Loucy (cell line): ENCODE data around the gene MAP1B.
A peak's percentile ranks its signal among the peaks of the same experiment; 100 is the strongest.

Experiments used
- H2AFZ ChIP-seq: fragments of 200-600 bp; sonication (generic); 2 replicates; pipeline ENCODE4 v1.6.0; 2016; ENCODE audit warnings: antibody characterized with exemption, mild to moderate bottlenecking, low read length, moderate library complexity
- H3F3A ChIP-seq: fragments of 200-600 bp; 2 replicates; pipeline ENCODE4 v1.6.0; 2016; ENCODE audit warnings: antibody characterized with exemption, low read depth, mild to moderate bottlenecking
- H3K27me3 ChIP-seq: fragments of 200-600 bp; sonication (generic); 2 replicates; pipeline ENCODE4 v1.6.1; 2014; ENCODE audit warnings: low read length, mild to moderate bottlenecking; ENCODE audit not compliant: insufficient read depth, poor library complexity, severe bottlenecking
- H3K36me3 ChIP-seq: fragments of 200-600 bp; sonication (generic); 2 replicates; pipeline ENCODE4 v1.6.1; 2016; ENCODE audit warnings: low read length; ENCODE audit not compliant: insufficient read depth
- H3K4me1 ChIP-seq: fragments of 200-600 bp; sonication (generic); 2 replicates; pipeline ENCODE4 v1.5.1; 2014; ENCODE audit warnings: low read length, mild to moderate bottlenecking; ENCODE audit not compliant: insufficient read depth, poor library complexity, severe bottlenecking
- H3K4me2 ChIP-seq: fragments of 200-600 bp; sonication (generic); 2 replicates; pipeline ENCODE4 v1.6.0; 2014; ENCODE audit warnings: antibody characterized with exemption, low read length, low read depth, mild to moderate bottlenecking; ENCODE audit not compliant: poor library complexity, severe bottlenecking
- H3K4me3 ChIP-seq: fragments of 200-600 bp; sonication (generic); 2 replicates; pipeline ENCODE4 v1.5.1; 2014; ENCODE audit warnings: low read length, mild to moderate bottlenecking, mixed read lengths; ENCODE audit not compliant: poor library complexity, severe bottlenecking
- H3K79me2 ChIP-seq: fragments of 200-600 bp; sonication (generic); 2 replicates; pipeline ENCODE4 v1.6.1; 2014; ENCODE audit warnings: low read length; ENCODE audit not compliant: insufficient read depth
- H3K9ac ChIP-seq: fragments of 200-600 bp; sonication (generic); 2 replicates; pipeline ENCODE4 v1.6.0; 2014; ENCODE audit warnings: mild to moderate bottlenecking, low read depth, low read length, moderate library complexity; ENCODE audit not compliant: poor library complexity, severe bottlenecking
- H3K9me2 ChIP-seq: fragments of 200-600 bp; sonication (generic); replicated peaks from 2 replicates; pipeline ENCODE4 v1.6.1; 2016; ENCODE audit warnings: low read depth, low read length, mixed read lengths
- H3K9me3 ChIP-seq: fragments of 200-600 bp; sonication (generic); 2 replicates; pipeline ENCODE4 v1.6.1; 2014; ENCODE audit warnings: mild to moderate bottlenecking, antibody characterized with exemption, low read length, low read depth; ENCODE audit not compliant: insufficient read depth
- H4K20me1 ChIP-seq: fragments of 200-600 bp; sonication (generic); 2 replicates; pipeline ENCODE4 v1.6.0; 2014; ENCODE audit warnings: antibody characterized with exemption, low read length, mild to moderate bottlenecking; ENCODE audit not compliant: insufficient read depth, poor library complexity, severe bottlenecking
- EZH2phosphoT487 ChIP-seq: fragments of 200-600 bp; IDR thresholded peaks from 2 replicates; pipeline ENCODE4 v1.6.1; 2018; ENCODE audit warnings: antibody characterized with exemption, mild to moderate bottlenecking, moderate library complexity, borderline replicate concordance
- TF ChIP-seq, protein P1 (sequence below): fragments of 200-600 bp; sonication (generic); conservative IDR thresholded peaks from 2 replicates; pipeline ENCODE4 v1.5.1; 2014; ENCODE audit warnings: mild to moderate bottlenecking, antibody characterized with exemption, low read length

The MAP1B gene

DNA sequence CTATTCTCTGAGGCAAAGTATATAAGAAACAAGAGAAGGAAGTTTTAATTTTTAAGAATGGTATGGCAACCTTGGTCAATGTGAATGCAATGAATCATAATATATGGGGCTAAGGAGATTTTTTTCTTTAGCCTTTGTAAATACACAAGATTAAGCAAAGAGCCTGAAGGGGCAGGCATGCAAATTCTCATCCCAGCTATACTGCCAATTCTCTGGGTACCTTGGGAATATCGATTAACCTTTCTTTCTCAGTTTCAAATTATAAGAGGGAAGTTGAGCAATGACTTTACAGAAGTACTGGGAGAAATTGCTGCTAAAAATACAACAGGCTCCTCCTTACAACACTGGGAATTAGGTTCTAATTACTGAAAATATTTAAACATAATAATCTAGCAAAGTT is 115.2 kb downstream of the MAP1B start:
- no peak overlapping the region for H3K4me2 ChIP-seq
- H3K36me3 ChIP-seq = peaks cover 84% of the 10 kb centered on the region
- H4K20me1 ChIP-seq = peaks cover 4% of the 10 kb centered on the region

DNA sequence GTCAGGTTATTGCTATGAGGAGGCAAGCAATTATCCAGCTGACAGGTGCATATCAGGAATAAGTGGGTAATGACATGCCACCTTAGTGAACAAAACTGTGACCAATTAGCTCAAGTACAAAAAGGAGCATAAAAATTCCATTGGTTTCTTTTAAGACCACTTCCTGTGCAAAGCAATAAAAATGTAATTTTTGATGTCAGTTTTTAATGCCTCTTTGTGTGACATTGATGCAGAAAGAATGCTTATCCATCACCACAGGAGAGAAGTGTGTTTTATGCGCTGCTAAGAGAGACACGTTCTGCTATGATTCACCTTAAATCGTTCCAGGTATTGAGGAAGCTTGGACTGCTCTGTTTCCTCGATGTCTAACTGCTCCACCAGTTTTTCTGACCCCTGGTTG is 116.1 kb downstream of the MAP1B start:
- H3K4me1 ChIP-seq = peaks cover 48% of the 10 kb centered on the region
- H3K36me3 ChIP-seq = peaks cover 78% of the 10 kb centered on the region
- H3F3A ChIP-seq = no peaks in the 10 kb centered on the region
- H3K79me2 ChIP-seq = no peaks in the 10 kb centered on the region
- H3K9me3 ChIP-seq = no peaks in the 10 kb centered on the region
- H3K27me3 ChIP-seq = no peaks in the 10 kb centered on the region
- H3K4me3 ChIP-seq = no peak overlapping the region
- no peak overlapping the region for H3K9ac ChIP-seq
- TF ChIP-seq, protein P1, sequence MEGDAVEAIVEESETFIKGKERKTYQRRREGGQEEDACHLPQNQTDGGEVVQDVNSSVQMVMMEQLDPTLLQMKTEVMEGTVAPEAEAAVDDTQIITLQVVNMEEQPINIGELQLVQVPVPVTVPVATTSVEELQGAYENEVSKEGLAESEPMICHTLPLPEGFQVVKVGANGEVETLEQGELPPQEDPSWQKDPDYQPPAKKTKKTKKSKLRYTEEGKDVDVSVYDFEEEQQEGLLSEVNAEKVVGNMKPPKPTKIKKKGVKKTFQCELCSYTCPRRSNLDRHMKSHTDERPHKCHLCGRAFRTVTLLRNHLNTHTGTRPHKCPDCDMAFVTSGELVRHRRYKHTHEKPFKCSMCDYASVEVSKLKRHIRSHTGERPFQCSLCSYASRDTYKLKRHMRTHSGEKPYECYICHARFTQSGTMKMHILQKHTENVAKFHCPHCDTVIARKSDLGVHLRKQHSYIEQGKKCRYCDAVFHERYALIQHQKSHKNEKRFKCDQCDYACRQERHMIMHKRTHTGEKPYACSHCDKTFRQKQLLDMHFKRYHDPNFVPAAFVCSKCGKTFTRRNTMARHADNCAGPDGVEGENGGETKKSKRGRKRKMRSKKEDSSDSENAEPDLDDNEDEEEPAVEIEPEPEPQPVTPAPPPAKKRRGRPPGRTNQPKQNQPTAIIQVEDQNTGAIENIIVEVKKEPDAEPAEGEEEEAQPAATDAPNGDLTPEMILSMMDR = no peak
- no peak for TF ChIP-seq EZH2phosphoT487
- H3K4me2 ChIP-seq = peak overlapping the region; percentile 50
- H3K9me2 ChIP-seq = no peaks in the 10 kb centered on the region
- peaks cover 11% of the 10 kb centered on the region for H4K20me1 ChIP-seq
- no peak overlapping the region for H2AFZ ChIP-seq

More for the DNA sequence above, 115.2 kb downstream of the MAP1B start:
- Histone ChIP-seq H3K27me3 (no peaks in the 10 kb centered on the region), H3K9me3 (no peaks in the 10 kb centered on the region), H3K79me2 (no peaks in the 10 kb centered on the region), H2AFZ (no peak overlapping the region), H3K4me3 (no peak overlapping the region), H3K9me2 (no peaks in the 10 kb centered on the region), H3K4me1 (peaks cover 46% of the 10 kb centered on the region), H3F3A (no peaks in the 10 kb centered on the region), H3K9ac (no peak overlapping the region)
- TF ChIP-seq EZH2phosphoT487 = no peak
- TF ChIP-seq, protein P1 = no peak

DNA sequence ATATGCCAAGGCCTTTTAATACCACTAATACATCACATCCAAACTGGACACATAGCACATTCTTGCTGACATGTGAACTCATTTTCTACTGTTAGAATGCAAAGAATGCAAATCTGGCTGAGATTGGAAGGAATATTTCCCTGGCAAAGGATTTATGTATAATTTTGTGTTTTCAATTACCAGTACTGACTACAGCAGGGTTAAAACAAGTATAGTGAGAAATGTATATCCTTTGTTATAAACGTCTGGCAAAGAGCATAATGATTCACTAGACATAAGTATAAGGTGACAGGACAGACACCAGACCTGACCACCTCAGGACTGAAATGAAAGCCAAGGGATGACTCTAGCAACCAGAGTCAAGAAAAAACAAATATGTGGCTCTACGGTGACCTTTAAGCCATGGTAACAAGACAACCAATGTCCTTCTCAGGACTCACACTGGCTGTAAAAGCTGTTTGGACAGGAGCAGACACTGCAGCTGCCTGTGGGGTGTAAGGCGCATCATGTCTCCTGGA is 117.7 kb downstream of the MAP1B start:
- no peak overlapping the region for H3K4me2 ChIP-seq
- H4K20me1 ChIP-seq = peaks cover 23% of the 10 kb centered on the region
- no peaks in the 10 kb centered on the region for H3K27me3 ChIP-seq
- no peak overlapping the region for H3K9ac ChIP-seq
- no peaks in the 10 kb centered on the region for H3F3A ChIP-seq
- H3K79me2 ChIP-seq = no peaks in the 10 kb centered on the region
- no peak overlapping the region for H2AFZ ChIP-seq
- peaks cover 61% of the 10 kb centered on the region for H3K36me3 ChIP-seq
- H3K9me3 ChIP-seq = no peaks in the 10 kb centered on the region
- H3K4me1 ChIP-seq = peaks cover 61% of the 10 kb centered on the region
- H3K9me2 ChIP-seq = no peaks in the 10 kb centered on the region
- TF ChIP-seq EZH2phosphoT487 = no peak
- TF ChIP-seq, protein P1 = no peak
- H3K4me3 ChIP-seq = no peak overlapping the region
